ENCODE results near the gene CLEC20A. TPM values are rescaled to one million over a fixed set of nuclear protein-coding genes. Genes with fewer than 3 reads are reported as not detected.

Gene CLEC20A
- total and polyA plus RNA-seq, 2 experiments from 2014 or later: not detected

DNA sequence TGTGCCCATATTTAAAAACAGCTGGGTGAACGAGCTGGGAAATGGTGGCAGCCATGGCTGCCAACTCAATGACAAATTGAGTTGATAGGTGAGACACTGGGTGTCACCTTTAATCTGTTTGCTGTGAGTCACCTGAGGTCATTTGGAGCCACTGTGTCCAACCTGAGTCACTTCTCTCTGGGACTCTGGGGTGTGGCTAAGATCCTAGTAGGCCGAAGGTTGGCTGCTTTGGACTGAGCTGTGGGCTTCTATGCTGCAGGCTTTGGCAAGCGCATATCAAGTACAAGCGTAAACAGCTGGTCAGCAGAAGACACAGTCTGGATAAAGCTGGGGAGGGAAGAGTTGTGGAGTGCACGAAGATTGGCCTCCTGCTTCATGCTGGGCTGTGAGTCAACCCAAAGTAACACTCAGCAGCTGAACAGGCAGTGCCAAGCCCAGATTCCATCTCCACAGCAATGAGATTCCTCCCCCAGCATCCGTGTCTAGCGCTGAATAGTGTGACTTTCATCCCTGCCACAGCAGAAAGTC is 40.1 kb upstream of the CLEC20A start:
- Mint-ChIP-seq H3K36me3 (ENCODE audit: low read depth) (no peaks in the 10 kb centered on the region), H3K27ac (no peak overlapping the region), H3K27me3 (ENCODE audit: insufficient read depth, low read depth, poor library complexity) (peaks cover 14% of the 10 kb centered on the region), H3K4me1 (peaks cover 3% of the 10 kb centered on the region), H3K4me3 (no peak overlapping the region), H3K9me3 (no peaks in the 10 kb centered on the region)
- H3K9me2 ChIP-seq (ENCODE audit: insufficient read depth): no peaks in the 10 kb centered on the region
- H3K4me3 ChIP-seq: no peak overlapping the region
- DNase-seq (ENCODE audit: low spot score): no peak
- no peaks in the 10 kb centered on the region for H3K27me3 ChIP-seq (ENCODE audit: insufficient read depth)
- H3K4me1 ChIP-seq (ENCODE audit: insufficient read depth): no peaks in the 10 kb centered on the region
- H3F3A ChIP-seq (replicated peaks; ENCODE audit: low read depth): no peaks in the 10 kb centered on the region
- peak overlapping the region; percentile 56; the same call in 1 of the 2 replicates for H2AFZ ChIP-seq
- H3K4me2 ChIP-seq: no peak overlapping the region
- no peak overlapping the region for H3K27ac ChIP-seq (ENCODE audit: low read depth)
- H4K20me1 ChIP-seq (replicated peaks; ENCODE audit: insufficient read depth): no peaks in the 10 kb centered on the region
- no peaks in the 10 kb centered on the region for H3K36me3 ChIP-seq (ENCODE audit: insufficient read depth)
- H3K79me2 ChIP-seq (replicated peaks; ENCODE audit: insufficient read depth): no peaks in the 10 kb centered on the region
- ATAC-seq: no peak
- TF ChIP-seq ZNF331 (CRISPR knock-in tag; IDR thresholded peaks at IDR 0.05; ENCODE audit: low read depth): no peak
- no peak for TF ChIP-seq EZH2phosphoT487 (IDR thresholded peaks at IDR 0.05; ENCODE audit: unreplicated experiment)
- no peak for TF ChIP-seq ETS1 (IDR thresholded peaks at IDR 0.05)
- TF ChIP-seq, protein P1, sequence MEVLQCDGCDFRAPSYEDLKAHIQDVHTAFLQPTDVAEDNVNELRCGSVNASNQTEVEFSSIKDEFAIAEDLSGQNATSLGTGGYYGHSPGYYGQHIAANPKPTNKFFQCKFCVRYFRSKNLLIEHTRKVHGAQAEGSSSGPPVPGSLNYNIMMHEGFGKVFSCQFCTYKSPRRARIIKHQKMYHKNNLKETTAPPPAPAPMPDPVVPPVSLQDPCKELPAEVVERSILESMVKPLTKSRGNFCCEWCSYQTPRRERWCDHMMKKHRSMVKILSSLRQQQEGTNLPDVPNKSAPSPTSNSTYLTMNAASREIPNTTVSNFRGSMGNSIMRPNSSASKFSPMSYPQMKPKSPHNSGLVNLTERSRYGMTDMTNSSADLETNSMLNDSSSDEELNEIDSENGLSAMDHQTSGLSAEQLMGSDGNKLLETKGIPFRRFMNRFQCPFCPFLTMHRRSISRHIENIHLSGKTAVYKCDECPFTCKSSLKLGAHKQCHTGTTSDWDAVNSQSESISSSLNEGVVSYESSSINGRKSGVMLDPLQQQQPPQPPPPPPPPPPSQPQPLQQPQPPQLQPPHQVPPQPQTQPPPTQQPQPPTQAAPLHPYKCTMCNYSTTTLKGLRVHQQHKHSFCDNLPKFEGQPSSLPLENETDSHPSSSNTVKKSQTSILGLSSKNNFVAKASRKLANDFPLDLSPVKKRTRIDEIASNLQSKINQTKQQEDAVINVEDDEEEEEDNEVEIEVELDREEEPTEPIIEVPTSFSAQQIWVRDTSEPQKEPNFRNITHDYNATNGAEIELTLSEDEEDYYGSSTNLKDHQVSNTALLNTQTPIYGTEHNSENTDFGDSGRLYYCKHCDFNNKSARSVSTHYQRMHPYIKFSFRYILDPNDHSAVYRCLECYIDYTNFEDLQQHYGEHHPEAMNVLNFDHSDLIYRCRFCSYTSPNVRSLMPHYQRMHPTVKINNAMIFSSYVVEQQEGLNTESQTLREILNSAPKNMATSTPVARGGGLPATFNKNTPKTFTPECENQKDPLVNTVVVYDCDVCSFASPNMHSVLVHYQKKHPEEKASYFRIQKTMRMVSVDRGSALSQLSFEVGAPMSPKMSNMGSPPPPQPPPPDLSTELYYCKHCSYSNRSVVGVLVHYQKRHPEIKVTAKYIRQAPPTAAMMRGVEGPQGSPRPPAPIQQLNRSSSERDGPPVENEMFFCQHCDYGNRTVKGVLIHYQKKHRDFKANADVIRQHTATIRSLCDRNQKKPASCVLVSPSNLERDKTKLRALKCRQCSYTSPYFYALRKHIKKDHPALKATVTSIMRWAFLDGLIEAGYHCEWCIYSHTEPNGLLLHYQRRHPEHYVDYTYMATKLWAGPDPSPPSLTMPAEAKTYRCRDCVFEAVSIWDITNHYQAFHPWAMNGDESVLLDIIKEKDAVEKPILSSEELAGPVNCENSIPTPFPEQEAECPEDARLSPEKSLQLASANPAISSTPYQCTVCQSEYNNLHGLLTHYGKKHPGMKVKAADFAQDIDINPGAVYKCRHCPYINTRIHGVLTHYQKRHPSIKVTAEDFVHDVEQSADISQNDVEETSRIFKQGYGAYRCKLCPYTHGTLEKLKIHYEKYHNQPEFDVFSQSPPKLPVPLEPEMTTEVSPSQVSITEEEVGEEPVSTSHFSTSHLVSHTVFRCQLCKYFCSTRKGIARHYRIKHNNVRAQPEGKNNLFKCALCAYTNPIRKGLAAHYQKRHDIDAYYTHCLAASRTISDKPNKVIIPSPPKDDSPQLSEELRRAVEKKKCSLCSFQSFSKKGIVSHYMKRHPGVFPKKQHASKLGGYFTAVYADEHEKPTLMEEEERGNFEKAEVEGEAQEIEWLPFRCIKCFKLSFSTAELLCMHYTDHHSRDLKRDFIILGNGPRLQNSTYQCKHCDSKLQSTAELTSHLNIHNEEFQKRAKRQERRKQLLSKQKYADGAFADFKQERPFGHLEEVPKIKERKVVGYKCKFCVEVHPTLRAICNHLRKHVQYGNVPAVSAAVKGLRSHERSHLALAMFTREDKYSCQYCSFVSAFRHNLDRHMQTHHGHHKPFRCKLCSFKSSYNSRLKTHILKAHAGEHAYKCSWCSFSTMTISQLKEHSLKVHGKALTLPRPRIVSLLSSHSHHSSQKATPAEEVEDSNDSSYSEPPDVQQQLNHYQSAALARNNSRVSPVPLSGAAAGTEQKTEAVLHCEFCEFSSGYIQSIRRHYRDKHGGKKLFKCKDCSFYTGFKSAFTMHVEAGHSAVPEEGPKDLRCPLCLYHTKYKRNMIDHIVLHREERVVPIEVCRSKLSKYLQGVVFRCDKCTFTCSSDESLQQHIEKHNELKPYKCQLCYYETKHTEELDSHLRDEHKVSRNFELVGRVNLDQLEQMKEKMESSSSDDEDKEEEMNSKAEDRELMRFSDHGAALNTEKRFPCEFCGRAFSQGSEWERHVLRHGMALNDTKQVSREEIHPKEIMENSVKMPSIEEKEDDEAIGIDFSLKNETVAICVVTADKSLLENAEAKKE (CRISPR knock-in tag; IDR thresholded peaks at IDR 0.05): no peak

- DNase-seq (ENCODE audit: low spot score) (no peak), ATAC-seq (no peak)
- Histone ChIP-seq H3K27me3 (ENCODE audit: insufficient read depth) (no peaks in the 10 kb centered on the region), H3K4me1 (ENCODE audit: insufficient read depth) (no peaks in the 10 kb centered on the region), H3K4me3 (no peak overlapping the region), H3K79me2 (replicated peaks; ENCODE audit: insufficient read depth) (no peaks in the 10 kb centered on the region), H3K36me3 (ENCODE audit: insufficient read depth) (no peaks in the 10 kb centered on the region), H3K27ac (ENCODE audit: low read depth) (no peak overlapping the region), H3K9me2 (ENCODE audit: insufficient read depth) (no peaks in the 10 kb centered on the region), H4K20me1 (replicated peaks; ENCODE audit: insufficient read depth) (no peaks in the 10 kb centered on the region), H3F3A (replicated peaks; ENCODE audit: low read depth) (no peaks in the 10 kb centered on the region), H2AFZ (no peak overlapping the region), H3K4me2 (no peak overlapping the region)
- Mint-ChIP-seq H3K4me3 (no peak overlapping the region), H3K36me3 (ENCODE audit: low read depth) (no peaks in the 10 kb centered on the region), H3K9me3 (no peaks in the 10 kb centered on the region), H3K27ac (no peak overlapping the region), H3K27me3 (ENCODE audit: insufficient read depth, low read depth, poor library complexity) (peaks cover 12% of the 10 kb centered on the region), H3K4me1 (peaks cover 3% of the 10 kb centered on the region)
- TF ChIP-seq, protein P1 (CRISPR knock-in tag; IDR thresholded peaks at IDR 0.05): no peak
- TF ChIP-seq ZNF114 (CRISPR knock-in tag; IDR thresholded peaks at IDR 0.05): no peak
Observed at GRCh38 chr1:178536329-178536728, 39.6 kb upstream of the CLEC20A start.

Measured in GM23338 (cell line).